ENCODE data around the gene ATP6V0A4.

DNA sequence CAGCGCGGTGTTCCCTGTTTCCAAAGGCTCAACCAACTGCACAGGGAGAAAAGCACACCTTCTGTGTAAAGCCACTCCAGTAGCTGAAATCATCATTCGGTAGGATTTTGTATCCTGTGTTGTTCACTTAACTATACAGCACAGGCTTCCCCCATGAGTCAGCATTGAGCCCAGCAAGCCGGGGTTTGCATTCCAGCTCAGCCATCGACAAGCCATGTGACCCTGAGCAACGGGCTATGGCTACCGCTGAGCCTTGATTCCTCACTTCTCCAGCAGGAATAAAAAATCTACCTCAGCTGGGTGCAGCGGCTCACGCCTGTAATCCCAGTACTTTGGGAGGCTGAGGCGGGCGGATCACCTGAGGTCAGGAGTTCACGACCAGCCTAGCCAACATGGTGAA lies 44.1 kb upstream of the ATP6V0A4 start:
- TF ChIP-seq, protein P1, sequence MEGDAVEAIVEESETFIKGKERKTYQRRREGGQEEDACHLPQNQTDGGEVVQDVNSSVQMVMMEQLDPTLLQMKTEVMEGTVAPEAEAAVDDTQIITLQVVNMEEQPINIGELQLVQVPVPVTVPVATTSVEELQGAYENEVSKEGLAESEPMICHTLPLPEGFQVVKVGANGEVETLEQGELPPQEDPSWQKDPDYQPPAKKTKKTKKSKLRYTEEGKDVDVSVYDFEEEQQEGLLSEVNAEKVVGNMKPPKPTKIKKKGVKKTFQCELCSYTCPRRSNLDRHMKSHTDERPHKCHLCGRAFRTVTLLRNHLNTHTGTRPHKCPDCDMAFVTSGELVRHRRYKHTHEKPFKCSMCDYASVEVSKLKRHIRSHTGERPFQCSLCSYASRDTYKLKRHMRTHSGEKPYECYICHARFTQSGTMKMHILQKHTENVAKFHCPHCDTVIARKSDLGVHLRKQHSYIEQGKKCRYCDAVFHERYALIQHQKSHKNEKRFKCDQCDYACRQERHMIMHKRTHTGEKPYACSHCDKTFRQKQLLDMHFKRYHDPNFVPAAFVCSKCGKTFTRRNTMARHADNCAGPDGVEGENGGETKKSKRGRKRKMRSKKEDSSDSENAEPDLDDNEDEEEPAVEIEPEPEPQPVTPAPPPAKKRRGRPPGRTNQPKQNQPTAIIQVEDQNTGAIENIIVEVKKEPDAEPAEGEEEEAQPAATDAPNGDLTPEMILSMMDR (IDR thresholded peaks at IDR 0.05): no peak
- TF ChIP-seq POLR2A (IDR thresholded peaks at IDR 0.05) (no peak), EP300 (IDR thresholded peaks at IDR 0.05) (no peak)

All from tibial nerve (tissue), 4 donors.